ENCODE data around the gene NUMA1.

DNA sequence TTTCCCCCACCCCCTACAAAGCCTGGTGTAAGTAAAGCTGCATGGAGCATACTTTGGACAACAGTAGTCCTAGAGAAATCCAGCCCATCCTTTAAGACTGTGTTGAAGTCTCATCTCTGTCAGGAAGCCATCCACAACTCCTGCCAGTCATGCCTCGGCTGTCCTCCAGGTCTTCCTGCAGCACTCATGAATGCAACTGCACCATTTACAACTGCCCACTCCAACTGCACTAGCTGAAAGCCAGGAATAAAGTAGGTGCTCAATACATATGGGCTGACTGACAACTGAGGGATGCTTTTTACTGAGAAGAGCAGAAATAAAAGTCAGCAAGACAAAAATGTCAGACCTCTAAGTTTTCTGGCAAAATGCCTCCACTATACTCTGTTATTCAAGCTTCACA is 54.3 kb downstream of the NUMA1 start:
- TF ChIP-seq, protein P1, sequence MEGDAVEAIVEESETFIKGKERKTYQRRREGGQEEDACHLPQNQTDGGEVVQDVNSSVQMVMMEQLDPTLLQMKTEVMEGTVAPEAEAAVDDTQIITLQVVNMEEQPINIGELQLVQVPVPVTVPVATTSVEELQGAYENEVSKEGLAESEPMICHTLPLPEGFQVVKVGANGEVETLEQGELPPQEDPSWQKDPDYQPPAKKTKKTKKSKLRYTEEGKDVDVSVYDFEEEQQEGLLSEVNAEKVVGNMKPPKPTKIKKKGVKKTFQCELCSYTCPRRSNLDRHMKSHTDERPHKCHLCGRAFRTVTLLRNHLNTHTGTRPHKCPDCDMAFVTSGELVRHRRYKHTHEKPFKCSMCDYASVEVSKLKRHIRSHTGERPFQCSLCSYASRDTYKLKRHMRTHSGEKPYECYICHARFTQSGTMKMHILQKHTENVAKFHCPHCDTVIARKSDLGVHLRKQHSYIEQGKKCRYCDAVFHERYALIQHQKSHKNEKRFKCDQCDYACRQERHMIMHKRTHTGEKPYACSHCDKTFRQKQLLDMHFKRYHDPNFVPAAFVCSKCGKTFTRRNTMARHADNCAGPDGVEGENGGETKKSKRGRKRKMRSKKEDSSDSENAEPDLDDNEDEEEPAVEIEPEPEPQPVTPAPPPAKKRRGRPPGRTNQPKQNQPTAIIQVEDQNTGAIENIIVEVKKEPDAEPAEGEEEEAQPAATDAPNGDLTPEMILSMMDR (IDR thresholded peaks at IDR 0.05; ENCODE audit: insufficient read depth, low read length): no peak
- no peak for TF ChIP-seq POLR2AphosphoS5 (IDR thresholded peaks at IDR 0.05; ENCODE audit: low read depth)
- no peak for TF ChIP-seq GABPA (IDR thresholded peaks at IDR 0.05; ENCODE audit: low read depth)
- TF ChIP-seq, protein P2, sequence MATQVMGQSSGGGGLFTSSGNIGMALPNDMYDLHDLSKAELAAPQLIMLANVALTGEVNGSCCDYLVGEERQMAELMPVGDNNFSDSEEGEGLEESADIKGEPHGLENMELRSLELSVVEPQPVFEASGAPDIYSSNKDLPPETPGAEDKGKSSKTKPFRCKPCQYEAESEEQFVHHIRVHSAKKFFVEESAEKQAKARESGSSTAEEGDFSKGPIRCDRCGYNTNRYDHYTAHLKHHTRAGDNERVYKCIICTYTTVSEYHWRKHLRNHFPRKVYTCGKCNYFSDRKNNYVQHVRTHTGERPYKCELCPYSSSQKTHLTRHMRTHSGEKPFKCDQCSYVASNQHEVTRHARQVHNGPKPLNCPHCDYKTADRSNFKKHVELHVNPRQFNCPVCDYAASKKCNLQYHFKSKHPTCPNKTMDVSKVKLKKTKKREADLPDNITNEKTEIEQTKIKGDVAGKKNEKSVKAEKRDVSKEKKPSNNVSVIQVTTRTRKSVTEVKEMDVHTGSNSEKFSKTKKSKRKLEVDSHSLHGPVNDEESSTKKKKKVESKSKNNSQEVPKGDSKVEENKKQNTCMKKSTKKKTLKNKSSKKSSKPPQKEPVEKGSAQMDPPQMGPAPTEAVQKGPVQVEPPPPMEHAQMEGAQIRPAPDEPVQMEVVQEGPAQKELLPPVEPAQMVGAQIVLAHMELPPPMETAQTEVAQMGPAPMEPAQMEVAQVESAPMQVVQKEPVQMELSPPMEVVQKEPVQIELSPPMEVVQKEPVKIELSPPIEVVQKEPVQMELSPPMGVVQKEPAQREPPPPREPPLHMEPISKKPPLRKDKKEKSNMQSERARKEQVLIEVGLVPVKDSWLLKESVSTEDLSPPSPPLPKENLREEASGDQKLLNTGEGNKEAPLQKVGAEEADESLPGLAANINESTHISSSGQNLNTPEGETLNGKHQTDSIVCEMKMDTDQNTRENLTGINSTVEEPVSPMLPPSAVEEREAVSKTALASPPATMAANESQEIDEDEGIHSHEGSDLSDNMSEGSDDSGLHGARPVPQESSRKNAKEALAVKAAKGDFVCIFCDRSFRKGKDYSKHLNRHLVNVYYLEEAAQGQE (IDR thresholded peaks at IDR 0.05; ENCODE audit: insufficient replicate concordance, low read depth): no peak
- no peak for TF ChIP-seq SPI1 (IDR thresholded peaks at IDR 0.05; ENCODE audit: borderline replicate concordance, low read depth)

All from HL-60 (cell line).